Activated B cell treated with CpG ODN at 0.5 μM for 24 hours (primary cell): ENCODE results near the gene TMEM214. TPM values are rescaled to one million over a fixed set of nuclear protein-coding genes. Genes with fewer than 3 reads are reported as not detected.

ENCODE experiments used
- ATAC-seq: fragments of 200-7000 bp; cut with Tn5 transposase; one replicate; pipeline ENCODE4 v1.10.0; 2021; ENCODE audit warnings: low read depth, mild to moderate bottlenecking, moderate library complexity
- CTCF ChIA-PET: fragments of 350-600 bp; sonication (Branson Sonifier 250); formaldehyde crosslinking; loops from one replicate; lab custom pipeline; 2021; ENCODE audit warnings: antibody characterized with exemption; lab: Charles Lee
- POLR2A ChIA-PET: fragments of 350-600 bp; sonication (Branson Sonifier 250); formaldehyde crosslinking; loops from one replicate; lab custom pipeline; 2021; ENCODE audit warnings: antibody characterized with exemption; lab: Charles Lee
- DNase-seq: peaks from one replicate; pipeline ENCODE4 v3.0.0; 2022
- H3K27ac Mint-ChIP-seq: one replicate; pipeline ENCODE4 v1.8.0; 2020; ENCODE audit warnings: mixed read lengths
- H3K27me3 Mint-ChIP-seq: one replicate; pipeline ENCODE4 v1.8.0; 2021; ENCODE audit warnings: mixed read lengths
- H3K36me3 Mint-ChIP-seq: one replicate; pipeline ENCODE4 v1.8.0; 2021; ENCODE audit warnings: low read depth, mixed read lengths
- H3K4me1 Mint-ChIP-seq: one replicate; pipeline ENCODE4 v1.8.0; 2021; ENCODE audit warnings: mixed read lengths
- H3K4me3 Mint-ChIP-seq: one replicate; pipeline ENCODE4 v1.8.0; 2020; ENCODE audit warnings: mild to moderate bottlenecking, mixed read lengths
- H3K9me3 Mint-ChIP-seq: one replicate; pipeline ENCODE4 v1.8.0; 2020; ENCODE audit warnings: mixed read lengths
- CTCF ChIP-seq: fragments of 200-600 bp; IDR thresholded peaks from one replicate; pipeline ENCODE4 v1.8.0; 2022; ENCODE audit warnings: antibody characterized with exemption, mild to moderate bottlenecking
- intact Hi-C: fragments of 100-400 bp; cut with micrococcal nuclease; formaldehyde crosslinking; loops from one replicate; pipeline ENCODE4 v1.15.1; 2024
- total RNA-seq: library from RNA; stranded (reverse); gene quantifications from 2 replicates; pipeline ENCODE4 v1.2.3, GENCODE V29; 2022

The TMEM214 gene
- total RNA-seq, 1 donor from 2014 or later: 92.1 TPM

GRCh38 chr2:27016801-27017325 is 15.9 kb upstream of the TMEM214 start:
- ChIA-PET CTCF (interaction anchor here (0.6 to 3.5 kb wide), 10 partner anchors 13 to 287 kb away, joined by 3 to 52 read pairs (median 4); no protein-coding TSS in a partner anchor), POLR2A (interaction anchor here (0.6 to 1.3 kb wide), 3 partner anchors 16 to 166 kb away, joined by 3 to 10 read pairs (median 4); partner anchors contain the start of gene TMEM214)
- H3K36me3 Mint-ChIP-seq: no peaks in the 10 kb centered on the region
- ATAC-seq (peak; percentile 74), DNase-seq (no peak)
- H3K27me3 Mint-ChIP-seq: peaks cover 6% of the 10 kb centered on the region
- no peak for TF ChIP-seq CTCF
- no peaks in the 10 kb centered on the region for H3K4me1 Mint-ChIP-seq
- intact Hi-C loops: loop anchor here (1.0 kb wide), 2 partner anchors 56 to 171 kb away; no protein-coding TSS in a partner anchor
- H3K27ac Mint-ChIP-seq: no peak overlapping the region
- no peaks in the 10 kb centered on the region for H3K9me3 Mint-ChIP-seq
- no peak overlapping the region for H3K4me3 Mint-ChIP-seq

GRCh38 chr2:27018142-27018541 is 14.6 kb upstream of the TMEM214 start:
- ChIA-PET POLR2A (no interaction called here), CTCF (interaction anchor here (1.4 to 3.5 kb wide), 3 partner anchors 56 to 172 kb away, joined by 6 to 23 read pairs (median 20); no protein-coding TSS in a partner anchor)
- Mint-ChIP-seq H3K27ac (no peak overlapping the region), H3K27me3 (no peaks in the 10 kb centered on the region), H3K36me3 (no peaks in the 10 kb centered on the region), H3K4me3 (no peak overlapping the region), H3K4me1 (no peaks in the 10 kb centered on the region), H3K9me3 (no peaks in the 10 kb centered on the region)
- intact Hi-C loops: no loop called here
- DNase-seq (no peak), ATAC-seq (no peak)
- no peak for TF ChIP-seq CTCF

GRCh38 chr2:27019459-27019858 is 13.3 kb upstream of the TMEM214 start:
- Mint-ChIP-seq H3K4me1 (no peaks in the 10 kb centered on the region), H3K27ac (no peak overlapping the region), H3K4me3 (no peak overlapping the region), H3K36me3 (no peaks in the 10 kb centered on the region), H3K27me3 (no peaks in the 10 kb centered on the region), H3K9me3 (no peaks in the 10 kb centered on the region)
- no peak for ATAC-seq
- ChIA-PET POLR2A (no interaction called here), CTCF (interaction anchor here (0.7 to 3.5 kb wide), 2 partner anchors 58 to 174 kb away, joined by 4 to 23 read pairs; no protein-coding TSS in a partner anchor)
- no peak for TF ChIP-seq CTCF
- intact Hi-C loops: no loop called here
- DNase-seq: no peak

GRCh38 chr2:27019931-27020855 is 12.6 kb upstream of the TMEM214 start:
- intact Hi-C loops: no loop called here

More at GRCh38 chr2:27019931-27020855, 12.6 kb upstream of the TMEM214 start:
- Mint-ChIP-seq H3K36me3 (no peaks in the 10 kb centered on the region), H3K27ac (no peak overlapping the region), H3K27me3 (no peaks in the 10 kb centered on the region), H3K4me3 (no peak overlapping the region), H3K4me1 (no peaks in the 10 kb centered on the region), H3K9me3 (no peaks in the 10 kb centered on the region)
- ChIA-PET CTCF (interaction anchor here (0.7 kb wide), 1 partner anchor 59 kb away, joined by 4 read pairs; no protein-coding TSS in a partner anchor), POLR2A (no interaction called here)
- DNase-seq (no peak), ATAC-seq (no peak)
- no peak for TF ChIP-seq CTCF
